A549 (cell line): ENCODE results near the gene SNX27.

Experiments used
- BCL3 ChIP-seq: fragments of >200 bp; sonication (Bioruptor Twin); formaldehyde crosslinking; IDR thresholded peaks from 3 replicates; pipeline ENCODE4 v1.6.1; 2016
- CHD2 ChIP-seq: fragments of 150-350 bp; IDR thresholded peaks from 2 replicates; pipeline ENCODE4 v1.6.1; 2014; ENCODE audit warnings: low read length; ENCODE audit not compliant: partially characterized antibody
- CTCF ChIP-seq: fragments of >200 bp; sonication (Bioruptor Twin); formaldehyde crosslinking; IDR thresholded peaks from 3 replicates; pipeline ENCODE4 v1.5.1; 2016
- GATA3 ChIP-seq: IDR thresholded peaks from 2 replicates; pipeline ENCODE4 v1.6.1; 2012; ENCODE audit warnings: borderline replicate concordance
- HES2 ChIP-seq: fragments of >200 bp; sonication (Bioruptor Twin); formaldehyde crosslinking; IDR thresholded peaks from 2 replicates; pipeline ENCODE4 v1.6.1; 2016
- HEYL ChIP-seq: fragments of 250-450 bp; sonication (Bioruptor Pico); IDR thresholded peaks from 2 replicates; pipeline ENCODE4 v1.8.0; 2021; ENCODE audit warnings: mild to moderate bottlenecking, moderate library complexity
- HOXA7 ChIP-seq: fragments of 250-450 bp; sonication (Bioruptor Pico); IDR thresholded peaks from 2 replicates; pipeline ENCODE4 v1.5.0; 2020; ENCODE audit warnings: mild to moderate bottlenecking, moderate library complexity
- JUNB ChIP-seq: fragments of >200 bp; sonication (Bioruptor Twin); formaldehyde crosslinking; IDR thresholded peaks from 2 replicates; pipeline ENCODE4 v1.6.1; 2016
- MAFK ChIP-seq: fragments of 450-650 bp; IDR thresholded peaks from 2 replicates; pipeline ENCODE4 v1.6.1; 2014; ENCODE audit not compliant: partially characterized antibody
- MAX ChIP-seq: IDR thresholded peaks from 2 replicates; pipeline ENCODE4 v1.6.1; 2012
- PHF8 ChIP-seq: fragments of 200-600 bp; sonication (generic); IDR thresholded peaks from 2 replicates; pipeline ENCODE4 v1.6.1; 2016; ENCODE audit warnings: low read depth, mild to moderate bottlenecking, antibody characterized with exemption, moderate library complexity, borderline replicate concordance
- POLR2A ChIP-seq: IDR thresholded peaks from 2 replicates; pipeline ENCODE4 v1.6.1; 2012; ENCODE audit warnings: mild to moderate bottlenecking, low read length
- SREBF2 ChIP-seq: fragments of 450-650 bp; IDR thresholded peaks from 2 replicates; pipeline ENCODE4 v1.6.1; 2014; ENCODE audit warnings: mild to moderate bottlenecking, moderate library complexity

GRCh38 chr1:151611288-151611790 is 511 bp upstream of the SNX27 start:
- TF ChIP-seq CTCF = no peak
- TF ChIP-seq POLR2A = no peak
- no peak for TF ChIP-seq HEYL
- no peak for TF ChIP-seq CHD2
- no peak for TF ChIP-seq GATA3
- TF ChIP-seq HES2 = peak; percentile 27; the same call in 1 of the 2 replicates
- no peak for TF ChIP-seq PHF8
- TF ChIP-seq JUNB = peak; percentile 32; the same call in 1 of the 2 replicates
- no peak for TF ChIP-seq MAFK
- TF ChIP-seq HOXA7 (CRISPR knock-in tag) = no peak
- TF ChIP-seq SREBF2 = no peak
- TF ChIP-seq MAX = no peak
- 0 out of 3 replicates have a peak, but pooled peaks have one; percentile 10 for TF ChIP-seq BCL3
